ENCODE measurements around the gene CBFA2T3.

DNA sequence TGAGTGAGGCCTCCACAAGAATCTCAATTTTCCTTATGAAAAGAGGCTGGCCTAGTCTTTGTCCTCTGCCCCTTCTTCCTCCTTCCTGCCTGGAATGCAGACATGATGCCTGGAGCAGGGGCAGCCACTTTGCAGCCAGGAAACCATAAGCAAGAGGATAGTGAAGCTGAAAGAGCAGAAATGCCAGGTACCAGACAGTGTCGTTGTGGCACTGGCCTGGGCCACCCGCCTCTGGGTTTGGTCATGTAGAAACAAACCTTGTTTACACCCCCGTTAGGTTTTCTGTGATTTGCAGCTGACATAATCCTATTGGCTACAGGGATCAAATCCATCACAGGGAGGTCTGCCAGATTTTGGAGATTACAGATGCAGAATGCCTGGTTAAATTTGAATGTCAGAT is 16.5 kb downstream of the CBFA2T3 start:
- TF ChIP-seq, protein P1, sequence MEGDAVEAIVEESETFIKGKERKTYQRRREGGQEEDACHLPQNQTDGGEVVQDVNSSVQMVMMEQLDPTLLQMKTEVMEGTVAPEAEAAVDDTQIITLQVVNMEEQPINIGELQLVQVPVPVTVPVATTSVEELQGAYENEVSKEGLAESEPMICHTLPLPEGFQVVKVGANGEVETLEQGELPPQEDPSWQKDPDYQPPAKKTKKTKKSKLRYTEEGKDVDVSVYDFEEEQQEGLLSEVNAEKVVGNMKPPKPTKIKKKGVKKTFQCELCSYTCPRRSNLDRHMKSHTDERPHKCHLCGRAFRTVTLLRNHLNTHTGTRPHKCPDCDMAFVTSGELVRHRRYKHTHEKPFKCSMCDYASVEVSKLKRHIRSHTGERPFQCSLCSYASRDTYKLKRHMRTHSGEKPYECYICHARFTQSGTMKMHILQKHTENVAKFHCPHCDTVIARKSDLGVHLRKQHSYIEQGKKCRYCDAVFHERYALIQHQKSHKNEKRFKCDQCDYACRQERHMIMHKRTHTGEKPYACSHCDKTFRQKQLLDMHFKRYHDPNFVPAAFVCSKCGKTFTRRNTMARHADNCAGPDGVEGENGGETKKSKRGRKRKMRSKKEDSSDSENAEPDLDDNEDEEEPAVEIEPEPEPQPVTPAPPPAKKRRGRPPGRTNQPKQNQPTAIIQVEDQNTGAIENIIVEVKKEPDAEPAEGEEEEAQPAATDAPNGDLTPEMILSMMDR (IDR thresholded peaks at IDR 0.05 in 8 of 11, conservative IDR thresholded peaks at IDR 0.05 in 3 of 11), result no peak
- TF ChIP-seq POLR2A (IDR thresholded peaks at IDR 0.05) (no peak), POLR2AphosphoS5 (IDR thresholded peaks at IDR 0.05) (no peak)

Data from spleen (tissue), 7 donors.